Cortex of kidney (tissue), 1 donor: Measurements from ENCODE around the gene LPO.

Experiments
- DNase-seq: peaks from one replicate; lab custom pipeline; 2025; lab: John Stamatoyannopoulos, UW

LPO gene

GRCh38 chr17:58229384-58229783 is 9.0 kb upstream of the LPO start:
- DNase-seq = no peak

GRCh38 chr17:58229881-58230280 is 8.5 kb upstream of the LPO start:
- no peak for DNase-seq

- no peak for DNase-seq
Observed at GRCh38 chr17:58231641-58232040, 6.7 kb upstream of the LPO start.

GRCh38 chr17:58232707-58233156 is 5.7 kb upstream of the LPO start:
- no peak for DNase-seq

- no peak for DNase-seq
Observed at GRCh38 chr17:58233543-58233942, 4.8 kb upstream of the LPO start.

- no peak for DNase-seq
Observed at GRCh38 chr17:58234512-58234911, 3.9 kb upstream of the LPO start.

GRCh38 chr17:58235821-58236220 is 2.6 kb upstream of the LPO start:
- DNase-seq = no peak

- no peak for DNase-seq
Observed at GRCh38 chr17:58236394-58236793, 2.0 kb upstream of the LPO start.

- no peak for DNase-seq
Observed at GRCh38 chr17:58239987-58240386, 1.6 kb downstream of the LPO start.

- DNase-seq = no peak
Observed at GRCh38 chr17:58242171-58242784, 3.9 kb downstream of the LPO start.

- DNase-seq = no peak
Observed at GRCh38 chr17:58244963-58245362, 6.6 kb downstream of the LPO start.

- no peak for DNase-seq
Observed at GRCh38 chr17:58245428-58246103, 7.2 kb downstream of the LPO start.

- no peak for DNase-seq
Observed at GRCh38 chr17:58246104-58246740, 7.8 kb downstream of the LPO start.

GRCh38 chr17:58246781-58247180 is 8.4 kb downstream of the LPO start:
- DNase-seq = no peak

GRCh38 chr17:58247511-58248363 is 9.4 kb downstream of the LPO start:
- DNase-seq = no peak

- DNase-seq = no peak
Observed at GRCh38 chr17:58248955-58249269, 10.5 kb downstream of the LPO start.

- no peak for DNase-seq
Observed at GRCh38 chr17:58249270-58250133, 11.1 kb downstream of the LPO start.

GRCh38 chr17:58250344-58251011 is 12.1 kb downstream of the LPO start:
- DNase-seq = no peak

GRCh38 chr17:58252141-58252540 is 13.8 kb downstream of the LPO start:
- DNase-seq = no peak

GRCh38 chr17:58253082-58253481 is 14.7 kb downstream of the LPO start:
- DNase-seq = no peak

GRCh38 chr17:58254803-58255202 is 16.4 kb downstream of the LPO start:
- no peak for DNase-seq
